GM18519 (cell line): ENCODE data around the gene C16orf74.
A peak's percentile ranks its signal among the peaks of the same experiment; 100 is the strongest.

ENCODE experiments used
- ATAC-seq: cut with Tn5 transposase; IDR thresholded peaks from one replicate; pipeline ENCODE4 v1.9.1; 2021; ENCODE audit warnings: mild to moderate bottlenecking, moderate library complexity; ENCODE audit not compliant: unreplicated experiment, low FRiP score

C16orf74 gene

GRCh38 chr16:85750827-85751697, at the start of gene C16orf74:
C16orf74 (minus strand) TSS chr16:85751096; CDS start chr16:85735217, 15,879 bp downstream.
- no peak for ATAC-seq

GRCh38 chr16:85800321-85800669, 49.4 kb upstream of the C16orf74 start:
- ATAC-seq: no peak

- ATAC-seq: peak; percentile 49
Observed at GRCh38 chr16:85799497-85800320, 48.8 kb upstream of the C16orf74 start, which contains the start of the genes COX4I1 and EMC8. COX4I1 (plus strand) TSS chr16:85799695; CDS start chr16:85801206, 1,511 bp downstream. EMC8 (minus strand) TSS chr16:85799544; CDS start chr16:85799295, 249 bp downstream.

GRCh38 chr16:85798901-85799496, 48.1 kb upstream of the C16orf74 start:
- peak; percentile 8 for ATAC-seq

GRCh38 chr16:85798283-85798776, 47.4 kb upstream of the C16orf74 start:
- no peak for ATAC-seq

- ATAC-seq: no peak
Observed at GRCh38 chr16:85796599-85796998, 45.7 kb upstream of the C16orf74 start.

- ATAC-seq: no peak
Observed at GRCh38 chr16:85796152-85796551, 45.3 kb upstream of the C16orf74 start.

GRCh38 chr16:85794696-85795095, 43.8 kb upstream of the C16orf74 start:
- ATAC-seq: no peak

GRCh38 chr16:85793662-85794298, 42.9 kb upstream of the C16orf74 start:
- no peak for ATAC-seq

- no peak for ATAC-seq
Observed at GRCh38 chr16:85789773-85790172, 38.9 kb upstream of the C16orf74 start.

- no peak for ATAC-seq
Observed at GRCh38 chr16:85788819-85789218, 37.9 kb upstream of the C16orf74 start.

- no peak for ATAC-seq
Observed at GRCh38 chr16:85785927-85786326, 35.0 kb upstream of the C16orf74 start.

- ATAC-seq: no peak
Observed at GRCh38 chr16:85784813-85785212, 33.9 kb upstream of the C16orf74 start.

GRCh38 chr16:85783441-85783840, 32.5 kb upstream of the C16orf74 start:
- no peak for ATAC-seq

GRCh38 chr16:85782451-85782850, 31.6 kb upstream of the C16orf74 start:
- no peak for ATAC-seq

- no peak for ATAC-seq
Observed at GRCh38 chr16:85781695-85782370, 30.9 kb upstream of the C16orf74 start.

- ATAC-seq: no peak
Observed at GRCh38 chr16:85781156-85781555, 30.3 kb upstream of the C16orf74 start.

GRCh38 chr16:85780281-85780680, 29.4 kb upstream of the C16orf74 start:
- ATAC-seq: no peak

- ATAC-seq: no peak
Observed at GRCh38 chr16:85778873-85779272, 28.0 kb upstream of the C16orf74 start.
